ENCODE data around the gene LEPR. TPM values are rescaled to one million over a fixed set of nuclear protein-coding genes. Genes with fewer than 3 reads are reported as not detected.

The LEPR gene
- 4.8 and 6.3 TPM in 2 replicates for total RNA-seq

GRCh38 chr1:65420590-65421350 is at the start of gene LEPR, which contains the start of gene LEPROT:
TSS of gene LEPR (plus strand) at chr1:65420668. CDS start at chr1:65565566, 144,898 bp downstream.
TSS of gene LEPROT (plus strand) at chr1:65420668. CDS start at chr1:65420725, 57 bp downstream.

Other genes with a start within 250 kb of the LEPR start
- gene DNAJC6, start 111.1 kb upstream of the LEPR start, total RNA-seq, result 1.3 and 2.8 TPM in 2 replicates
- gene LEPROT, start within 50 bp of the LEPR start, total RNA-seq, result 15.6 and 24.8 TPM in 2 replicates

All from airway epithelial cell (primary cell).